ENCODE results near the gene NSRP1. TPM values are rescaled to one million over a fixed set of nuclear protein-coding genes. Genes with fewer than 3 reads are reported as not detected.

Gene NSRP1
- total RNA-seq, 2 donors from 2014 or later = 19.2 to 22.7 TPM

- no peak for TF ChIP-seq POLR2A (IDR thresholded peaks at IDR 0.05)
- no peak for TF ChIP-seq CTCF (IDR thresholded peaks at IDR 0.05)
- Histone ChIP-seq H3K36me3 (replicated peaks in 1 of 2; ENCODE audit: insufficient read depth in 1 of 2, low read depth in 2 of 2) (peaks cover 0 to 17% of the 10 kb centered on the region in 2 donors), H3K27me3 (no peaks in the 10 kb centered on the region), H3K4me3 (no peak overlapping the region), H3K9me3 (no peaks in the 10 kb centered on the region), H3K4me1 (no peaks in the 10 kb centered on the region), H3K27ac (no peak overlapping the region)
- DNase-seq = no peak
- 85 to 89% methylated on average over 1 of the region's 1 CpG for WGBS, 2 donors
- intact Hi-C loops (cut with DNase I) = no loop called here
- no peak for ATAC-seq
Measured at GRCh38 chr17:30186761-30187160, 70.1 kb downstream of the NSRP1 start.

- Histone ChIP-seq H3K4me1 (no peaks in the 10 kb centered on the region), H3K9me3 (no peaks in the 10 kb centered on the region), H3K27me3 (no peaks in the 10 kb centered on the region), H3K4me3 (no peak overlapping the region), H3K36me3 (replicated peaks in 1 of 2; ENCODE audit: insufficient read depth in 1 of 2, low read depth in 2 of 2) (peaks cover 0 to 13% of the 10 kb centered on the region in 2 donors), H3K27ac (no peak overlapping the region)
- TF ChIP-seq CTCF (IDR thresholded peaks at IDR 0.05) (no peak), POLR2A (IDR thresholded peaks at IDR 0.05) (no peak)
- 89 to 91% methylated on average over 2 of the region's 2 CpGs for WGBS, 2 donors
- ATAC-seq (no peak), DNase-seq (no peak)
- intact Hi-C loops (cut with DNase I) = no loop called here
Measured at GRCh38 chr17:30187573-30187972, 71.0 kb downstream of the NSRP1 start.

GRCh38 chr17:30188211-30188939 is 71.8 kb downstream of the NSRP1 start:
- H3K4me1 ChIP-seq = no peaks in the 10 kb centered on the region
- H3K4me3 ChIP-seq = no peak overlapping the region
- WGBS, 2 donors = 89 to 97% methylated on average over 5 of the region's 5 CpGs
- intact Hi-C loops (cut with DNase I) = no loop called here
- no peak for ATAC-seq
- no peaks in the 10 kb centered on the region for H3K9me3 ChIP-seq
- H3K27ac ChIP-seq = no peak overlapping the region
- peaks cover 0 to 13% of the 10 kb centered on the region in 2 donors for H3K36me3 ChIP-seq (replicated peaks in 1 of 2; ENCODE audit: insufficient read depth in 1 of 2, low read depth in 2 of 2)
- H3K27me3 ChIP-seq = no peaks in the 10 kb centered on the region
- DNase-seq = no peak
- TF ChIP-seq POLR2A (IDR thresholded peaks at IDR 0.05) (no peak), CTCF (IDR thresholded peaks at IDR 0.05) (no peak)

GRCh38 chr17:30191072-30191471 is 74.5 kb downstream of the NSRP1 start:
- no peak for TF ChIP-seq POLR2A (IDR thresholded peaks at IDR 0.05)
- 49 to 51% methylated on average over 2 of the region's 2 CpGs for WGBS, 2 donors
- Histone ChIP-seq H3K4me3 (no peak overlapping the region), H3K9me3 (no peaks in the 10 kb centered on the region), H3K4me1 (no peaks in the 10 kb centered on the region), H3K27ac (no peak overlapping the region), H3K27me3 (no peaks in the 10 kb centered on the region), H3K36me3 (replicated peaks in 1 of 2; ENCODE audit: insufficient read depth in 1 of 2, low read depth in 2 of 2) (no peaks in the 10 kb centered on the region)
- no peak for ATAC-seq
- intact Hi-C loops (cut with DNase I) = no loop called here
- no peak for DNase-seq

GRCh38 chr17:30196504-30196903 is 79.9 kb downstream of the NSRP1 start:
- TF ChIP-seq CTCF (IDR thresholded peaks at IDR 0.05) (no peak), POLR2A (IDR thresholded peaks at IDR 0.05) (no peak)
- intact Hi-C loops (cut with DNase I) = no loop called here

More at GRCh38 chr17:30196504-30196903, 79.9 kb downstream of the NSRP1 start:
- H3K4me1 ChIP-seq = no peaks in the 10 kb centered on the region
- no peak overlapping the region for H3K27ac ChIP-seq
- 69 to 70% methylated on average over 3 of the region's 3 CpGs for WGBS, 2 donors
- ATAC-seq = no peak
- H3K9me3 ChIP-seq = no peaks in the 10 kb centered on the region
- no peaks in the 10 kb centered on the region for H3K27me3 ChIP-seq
- DNase-seq = no peak
- no peaks in the 10 kb centered on the region for H3K36me3 ChIP-seq (replicated peaks in 1 of 2; ENCODE audit: insufficient read depth in 1 of 2, low read depth in 2 of 2)
- H3K4me3 ChIP-seq = no peak overlapping the region
